ENCODE data around the gene PNCK. TPM values are rescaled to one million over a fixed set of nuclear protein-coding genes. Genes with fewer than 3 reads are reported as not detected.
A peak's percentile ranks its signal among the peaks of the same experiment; 100 is the strongest.

PNCK gene
- total RNA-seq, 1 experiment from 2014 or later: not detected

GRCh38 chrX:153657161-153657560, 16.5 kb downstream of the PNCK start:
- Mint-ChIP-seq H3K4me3 (ENCODE audit: unreplicated experiment) (no peak overlapping the region), H3K4me1 (ENCODE audit: low read depth, unreplicated experiment) (no peaks in the 10 kb centered on the region), H3K27ac (ENCODE audit: unreplicated experiment) (no peak overlapping the region), H3K36me3 (ENCODE audit: insufficient read depth, unreplicated experiment) (no peaks in the 10 kb centered on the region), H3K9me3 (ENCODE audit: unreplicated experiment) (no peaks in the 10 kb centered on the region), H3K27me3 (ENCODE audit: insufficient read depth, unreplicated experiment) (peaks cover 3% of the 10 kb centered on the region)
- H3K4me1 ChIP-seq: no peaks in the 10 kb centered on the region
- POLR2A ChIA-PET: interaction anchor here (0.5 kb wide), 1 partner anchor 9 kb away, joined by 4 read pairs; no protein-coding TSS in a partner anchor
- H3K4me3 ChIP-seq (ENCODE audit: low read depth, low read length): no peak overlapping the region
- no peaks in the 10 kb centered on the region for H3K9me3 ChIP-seq
- no peak for DNase-seq
- no peaks in the 10 kb centered on the region for H3K36me3 ChIP-seq (ENCODE audit: control insufficient read depth, insufficient read depth, low read length)
- intact Hi-C loops (cut with micrococcal nuclease; ENCODE audit: unreplicated experiment): no loop called here
- TF ChIP-seq, protein P1, sequence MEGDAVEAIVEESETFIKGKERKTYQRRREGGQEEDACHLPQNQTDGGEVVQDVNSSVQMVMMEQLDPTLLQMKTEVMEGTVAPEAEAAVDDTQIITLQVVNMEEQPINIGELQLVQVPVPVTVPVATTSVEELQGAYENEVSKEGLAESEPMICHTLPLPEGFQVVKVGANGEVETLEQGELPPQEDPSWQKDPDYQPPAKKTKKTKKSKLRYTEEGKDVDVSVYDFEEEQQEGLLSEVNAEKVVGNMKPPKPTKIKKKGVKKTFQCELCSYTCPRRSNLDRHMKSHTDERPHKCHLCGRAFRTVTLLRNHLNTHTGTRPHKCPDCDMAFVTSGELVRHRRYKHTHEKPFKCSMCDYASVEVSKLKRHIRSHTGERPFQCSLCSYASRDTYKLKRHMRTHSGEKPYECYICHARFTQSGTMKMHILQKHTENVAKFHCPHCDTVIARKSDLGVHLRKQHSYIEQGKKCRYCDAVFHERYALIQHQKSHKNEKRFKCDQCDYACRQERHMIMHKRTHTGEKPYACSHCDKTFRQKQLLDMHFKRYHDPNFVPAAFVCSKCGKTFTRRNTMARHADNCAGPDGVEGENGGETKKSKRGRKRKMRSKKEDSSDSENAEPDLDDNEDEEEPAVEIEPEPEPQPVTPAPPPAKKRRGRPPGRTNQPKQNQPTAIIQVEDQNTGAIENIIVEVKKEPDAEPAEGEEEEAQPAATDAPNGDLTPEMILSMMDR (IDR thresholded peaks at IDR 0.05; ENCODE audit: insufficient read depth in 1 of 2, low read depth in 1 of 2, low read length in 1 of 2, severe bottlenecking in 1 of 2, unreplicated experiment in 1 of 2): no peak
- H3K27me3 ChIP-seq (replicated peaks; ENCODE audit: control insufficient read depth, insufficient read depth, low read length): no peaks in the 10 kb centered on the region
- CTCF ChIA-PET: interaction anchor here (0.6 kb wide), 1 partner anchor 10 kb away, joined by 3 read pairs; the partner anchor contains the start of gene DUSP9
- no TSS peak for BruUV-seq (replicated peaks)

DNA sequence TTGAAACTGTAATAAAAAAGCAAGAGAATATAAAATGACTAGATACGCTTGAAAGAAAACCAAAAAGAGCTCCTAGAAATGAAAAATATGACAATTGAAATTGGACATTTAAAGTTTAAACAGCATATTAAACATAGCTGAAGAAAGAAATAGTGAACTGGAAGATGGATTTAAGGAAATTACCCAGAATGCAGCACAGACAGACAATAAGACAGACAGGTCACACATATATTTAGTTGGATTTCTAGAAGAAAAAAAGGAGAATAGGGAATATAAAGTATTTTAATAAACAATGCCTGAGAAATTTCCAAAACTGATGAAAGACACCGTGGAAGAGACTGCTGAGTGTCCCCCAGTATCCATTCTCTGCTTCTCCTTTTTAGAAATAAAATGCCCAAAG, 20.1 kb downstream of the PNCK start:
- no peak for DNase-seq
- no peak overlapping the region for H3K4me3 ChIP-seq (ENCODE audit: low read depth, low read length)
- Mint-ChIP-seq H3K27me3 (ENCODE audit: insufficient read depth, unreplicated experiment) (no peaks in the 10 kb centered on the region), H3K4me3 (ENCODE audit: unreplicated experiment) (no peak overlapping the region), H3K27ac (ENCODE audit: unreplicated experiment) (no peak overlapping the region), H3K4me1 (ENCODE audit: low read depth, unreplicated experiment) (no peaks in the 10 kb centered on the region), H3K36me3 (ENCODE audit: insufficient read depth, unreplicated experiment) (no peaks in the 10 kb centered on the region), H3K9me3 (ENCODE audit: unreplicated experiment) (no peaks in the 10 kb centered on the region)
- no peaks in the 10 kb centered on the region for H3K4me1 ChIP-seq
- H3K36me3 ChIP-seq (ENCODE audit: control insufficient read depth, insufficient read depth, low read length): no peaks in the 10 kb centered on the region
- POLR2A ChIA-PET: no interaction called here
- BruUV-seq (replicated peaks): no TSS peak
- intact Hi-C loops (cut with micrococcal nuclease; ENCODE audit: unreplicated experiment): no loop called here
- H3K27me3 ChIP-seq (replicated peaks; ENCODE audit: control insufficient read depth, insufficient read depth, low read length): no peaks in the 10 kb centered on the region
- CTCF ChIA-PET: no interaction called here
- H3K9me3 ChIP-seq: no peaks in the 10 kb centered on the region
- TF ChIP-seq, protein P1 (IDR thresholded peaks at IDR 0.05; ENCODE audit: insufficient read depth in 1 of 2, low read depth in 1 of 2, low read length in 1 of 2, severe bottlenecking in 1 of 2, unreplicated experiment in 1 of 2): no peak

DNA sequence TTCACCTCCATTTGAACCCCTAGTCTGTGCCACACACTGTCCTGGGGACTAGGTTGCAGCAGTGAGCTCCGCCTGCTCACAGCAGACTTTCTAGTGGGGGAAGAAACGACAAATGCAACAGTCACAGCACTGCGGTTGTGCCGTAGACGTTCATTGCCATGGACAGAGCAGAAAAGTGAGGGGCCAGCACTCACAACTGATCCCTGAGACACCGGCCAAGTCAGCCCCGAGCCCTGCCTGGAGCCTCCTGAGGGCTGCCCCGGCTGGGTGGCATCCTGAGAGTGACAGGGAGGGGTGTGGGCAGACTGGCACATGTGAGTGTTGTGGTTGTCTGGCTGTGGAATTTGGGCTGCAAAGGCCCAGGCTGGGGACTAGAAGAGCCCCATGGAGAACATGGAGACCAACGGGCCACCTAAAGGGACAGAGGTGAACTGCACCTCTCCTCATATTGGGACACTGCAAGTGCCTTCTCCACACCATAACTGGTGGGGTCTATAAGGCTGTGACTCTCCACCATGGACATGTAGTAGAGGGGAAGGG, 22.0 kb downstream of the PNCK start:
- H3K9me3 Mint-ChIP-seq (ENCODE audit: unreplicated experiment): no peaks in the 10 kb centered on the region
- Histone ChIP-seq H3K9me3 (no peaks in the 10 kb centered on the region), H3K4me3 (ENCODE audit: low read depth, low read length) (no peak overlapping the region), H3K4me1 (peaks cover 2% of the 10 kb centered on the region), H3K27me3 (replicated peaks; ENCODE audit: control insufficient read depth, insufficient read depth, low read length) (no peaks in the 10 kb centered on the region), H3K36me3 (ENCODE audit: control insufficient read depth, insufficient read depth, low read length) (no peaks in the 10 kb centered on the region)
- CTCF ChIA-PET: interaction anchor here (1.3 kb wide), 1 partner anchor 16 kb away, joined by 3 read pairs; no protein-coding TSS in a partner anchor
- H3K27me3 Mint-ChIP-seq (ENCODE audit: insufficient read depth, unreplicated experiment): no peaks in the 10 kb centered on the region
- no peak overlapping the region for H3K4me3 Mint-ChIP-seq (ENCODE audit: unreplicated experiment)
- BruUV-seq (replicated peaks): no TSS peak
- POLR2A ChIA-PET: no interaction called here
- DNase-seq: peak in 1 of 2 experiments; percentile 21
- intact Hi-C loops (cut with micrococcal nuclease; ENCODE audit: unreplicated experiment): no loop called here
- no peaks in the 10 kb centered on the region for H3K36me3 Mint-ChIP-seq (ENCODE audit: insufficient read depth, unreplicated experiment)
- H3K27ac Mint-ChIP-seq (ENCODE audit: unreplicated experiment): no peak overlapping the region
- TF ChIP-seq, protein P1 (IDR thresholded peaks at IDR 0.05; ENCODE audit: insufficient read depth in 1 of 2, low read depth in 1 of 2, low read length in 1 of 2, severe bottlenecking in 1 of 2, unreplicated experiment in 1 of 2): peak in 1 of 2 experiments; percentile 23
- no peaks in the 10 kb centered on the region for H3K4me1 Mint-ChIP-seq (ENCODE audit: low read depth, unreplicated experiment)
